ENCODE data around the gene MRFAP1L1.
A peak's percentile ranks its signal among the peaks of the same experiment; 100 is the strongest.

The MRFAP1L1 gene

DNA sequence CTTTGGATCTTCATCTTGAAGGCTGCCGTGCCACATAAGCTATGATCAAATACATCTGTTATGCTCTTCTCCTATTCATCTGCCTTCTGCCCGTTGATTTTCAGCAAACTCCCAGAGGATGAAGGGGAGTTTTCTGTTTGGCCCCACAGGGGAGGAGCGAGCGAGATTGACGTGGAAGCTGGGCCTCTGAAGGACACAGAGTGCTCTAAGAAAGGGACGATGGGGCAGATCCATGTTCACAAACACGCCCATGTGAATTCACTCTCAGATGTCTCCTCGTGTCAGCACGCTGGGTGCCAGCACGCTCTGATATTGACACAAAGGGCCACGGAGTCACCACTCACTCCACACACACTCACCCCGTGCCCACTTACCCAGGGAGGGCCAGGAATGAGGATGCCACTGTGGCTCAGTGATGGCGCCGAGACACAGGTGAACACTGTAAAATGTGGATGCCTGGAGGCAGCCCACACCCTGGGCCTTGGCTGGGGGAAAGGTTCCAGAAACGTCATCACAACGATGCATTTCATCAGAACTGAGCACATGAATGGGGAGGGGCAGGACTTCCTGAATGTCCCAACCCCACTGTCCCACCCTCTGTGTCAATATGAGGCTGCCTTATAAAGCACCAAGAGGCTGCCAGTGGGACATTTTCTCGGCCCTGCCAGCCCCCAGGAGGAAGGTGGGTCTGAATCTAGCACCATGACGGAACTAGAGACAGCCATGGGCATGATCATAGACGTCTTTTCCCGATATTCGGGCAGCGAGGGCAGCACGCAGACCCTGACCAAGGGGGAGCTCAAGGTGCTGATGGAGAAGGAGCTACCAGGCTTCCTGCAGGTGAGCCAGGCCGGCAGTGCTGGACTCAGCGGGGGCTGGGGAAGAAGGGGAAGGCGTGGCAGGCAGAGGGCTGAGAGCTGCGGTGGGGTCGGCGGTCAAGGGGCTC is 16.2 kb downstream of the MRFAP1L1 start, which contains the start of gene S100P:
S100P (plus strand) TSS at position 648 of the 946 bp plus-strand sequence; CDS start at position 703, 55 bp downstream.
- Histone ChIP-seq H3K27me3 (ENCODE audit: control insufficient read depth, insufficient read depth, low read length) (no peaks in the 10 kb centered on the region), H3K36me3 (ENCODE audit: insufficient read depth, low read length) (no peaks in the 10 kb centered on the region), H3K4me2 (ENCODE audit: low read length) (no peak within 1 kb of the TSS), H3K9ac (ENCODE audit: low read depth, low read length) (no peak within 1 kb of the TSS), H3K4me1 (ENCODE audit: control insufficient read depth, insufficient read depth, low read length) (peaks cover 15% of the 10 kb centered on the region), H3K4me3 (ENCODE audit: low read length) (no peak within 1 kb of the TSS), H3K9me3 (replicated peaks; ENCODE audit: low read length) (no peaks in the 10 kb centered on the region)

DNA sequence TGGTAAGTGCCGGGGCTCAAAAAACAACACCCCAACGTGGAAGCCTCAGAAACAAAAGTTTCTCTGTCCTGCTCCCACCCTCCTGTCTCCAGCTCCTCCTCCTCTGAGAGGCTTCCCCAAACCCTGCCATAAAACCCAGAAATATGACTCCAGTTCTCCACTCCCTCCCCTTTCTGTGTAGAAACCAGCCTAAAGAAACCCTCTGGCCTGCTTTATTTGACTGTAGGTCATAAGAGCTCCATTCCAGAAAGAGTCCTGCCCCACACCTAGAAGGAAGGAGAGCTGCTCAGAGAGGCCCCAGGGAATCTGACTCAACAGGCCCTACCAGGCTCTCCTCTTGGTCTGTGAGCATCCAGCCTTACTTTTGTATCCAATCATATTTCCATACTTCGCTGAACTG is 16.9 kb downstream of the MRFAP1L1 start:
- H3K4me2 ChIP-seq (ENCODE audit: low read length): no peak overlapping the region
- peaks cover 17% of the 10 kb centered on the region for H3K4me1 ChIP-seq (ENCODE audit: control insufficient read depth, insufficient read depth, low read length)
- H3K36me3 ChIP-seq (ENCODE audit: insufficient read depth, low read length): no peaks in the 10 kb centered on the region
- H3K9me3 ChIP-seq (replicated peaks; ENCODE audit: low read length): no peaks in the 10 kb centered on the region
- H3K27me3 ChIP-seq (ENCODE audit: control insufficient read depth, insufficient read depth, low read length): no peaks in the 10 kb centered on the region
- no peak overlapping the region for H3K9ac ChIP-seq (ENCODE audit: low read depth, low read length)
- no peak overlapping the region for H3K4me3 ChIP-seq (ENCODE audit: low read length)

- no peak overlapping the region for H3K9ac ChIP-seq (ENCODE audit: low read depth, low read length)
- no peaks in the 10 kb centered on the region for H3K36me3 ChIP-seq (ENCODE audit: insufficient read depth, low read length)
- peaks cover 17% of the 10 kb centered on the region for H3K4me1 ChIP-seq (ENCODE audit: control insufficient read depth, insufficient read depth, low read length)
- no peak overlapping the region for H3K4me3 ChIP-seq (ENCODE audit: low read length)
- no peak overlapping the region for H3K4me2 ChIP-seq (ENCODE audit: low read length)
- H3K27me3 ChIP-seq (ENCODE audit: control insufficient read depth, insufficient read depth, low read length): no peaks in the 10 kb centered on the region
- H3K9me3 ChIP-seq (replicated peaks; ENCODE audit: low read length): no peaks in the 10 kb centered on the region
Observed at GRCh38 chr4:6692379-6692778, 17.3 kb downstream of the MRFAP1L1 start.

GRCh38 chr4:6689506-6689960 is 20.1 kb downstream of the MRFAP1L1 start:
- Histone ChIP-seq H3K9ac (ENCODE audit: low read depth, low read length) (peak overlapping the region; percentile 2), H3K36me3 (ENCODE audit: insufficient read depth, low read length) (no peaks in the 10 kb centered on the region), H3K9me3 (replicated peaks; ENCODE audit: low read length) (no peaks in the 10 kb centered on the region), H3K27me3 (ENCODE audit: control insufficient read depth, insufficient read depth, low read length) (no peaks in the 10 kb centered on the region), H3K4me3 (ENCODE audit: low read length) (no peak overlapping the region), H3K4me1 (ENCODE audit: control insufficient read depth, insufficient read depth, low read length) (peaks cover 14% of the 10 kb centered on the region), H3K4me2 (ENCODE audit: low read length) (peak overlapping the region; percentile 38)

DNA sequence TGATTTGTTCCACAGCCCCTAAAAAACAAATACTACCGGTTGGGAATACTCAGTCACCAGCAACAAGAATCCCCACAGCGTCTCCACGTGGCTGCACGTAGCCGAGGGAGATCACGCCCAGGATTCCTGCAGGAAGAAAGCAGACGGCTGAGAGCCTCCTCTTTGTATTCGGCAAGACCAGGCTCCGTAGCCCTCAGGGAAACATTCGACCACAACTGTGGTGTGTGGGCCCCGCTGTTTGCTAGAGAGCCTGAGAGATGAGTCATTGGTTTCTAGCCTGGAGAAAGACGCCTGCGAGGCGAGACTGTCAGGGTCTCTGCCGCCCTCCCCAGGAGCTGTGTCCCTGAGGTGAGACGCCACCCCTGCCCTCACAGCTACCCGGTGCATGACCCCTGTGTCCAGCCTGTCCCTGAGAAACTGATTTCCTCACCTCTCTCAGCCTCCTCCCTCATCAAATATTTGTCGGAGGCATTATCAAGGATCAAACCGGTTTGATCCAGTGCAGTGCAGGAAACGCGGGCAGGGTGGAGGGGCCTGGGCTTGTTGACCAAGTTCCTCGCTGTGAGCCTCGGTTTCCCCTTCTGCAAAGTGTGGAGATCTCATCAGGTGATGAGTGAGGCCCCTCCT is 20.7 kb downstream of the MRFAP1L1 start:
- peak overlapping the region; percentile 2 for H3K9ac ChIP-seq (ENCODE audit: low read depth, low read length)
- H3K4me1 ChIP-seq (ENCODE audit: control insufficient read depth, insufficient read depth, low read length): peaks cover 14% of the 10 kb centered on the region
- peak overlapping the region; percentile 9 for H3K4me3 ChIP-seq (ENCODE audit: low read length)
- H3K9me3 ChIP-seq (replicated peaks; ENCODE audit: low read length): no peaks in the 10 kb centered on the region
- no peaks in the 10 kb centered on the region for H3K27me3 ChIP-seq (ENCODE audit: control insufficient read depth, insufficient read depth, low read length)
- no peaks in the 10 kb centered on the region for H3K36me3 ChIP-seq (ENCODE audit: insufficient read depth, low read length)
- H3K4me2 ChIP-seq (ENCODE audit: low read length): peak overlapping the region; percentile 38

- Histone ChIP-seq H3K36me3 (ENCODE audit: insufficient read depth, low read length) (no peaks in the 10 kb centered on the region), H3K4me1 (ENCODE audit: control insufficient read depth, insufficient read depth, low read length) (peaks cover 14% of the 10 kb centered on the region), H3K27me3 (ENCODE audit: control insufficient read depth, insufficient read depth, low read length) (no peaks in the 10 kb centered on the region), H3K9ac (ENCODE audit: low read depth, low read length) (peak overlapping the region; percentile 2), H3K4me3 (ENCODE audit: low read length) (no peak overlapping the region), H3K9me3 (replicated peaks; ENCODE audit: low read length) (no peaks in the 10 kb centered on the region), H3K4me2 (ENCODE audit: low read length) (peak overlapping the region; percentile 38)
Observed at GRCh38 chr4:6687947-6688878, 21.5 kb downstream of the MRFAP1L1 start.

GRCh38 chr4:6686104-6686787 is 23.4 kb downstream of the MRFAP1L1 start:
- Histone ChIP-seq H3K4me1 (ENCODE audit: control insufficient read depth, insufficient read depth, low read length) (peaks cover 14% of the 10 kb centered on the region), H3K4me3 (ENCODE audit: low read length) (no peak overlapping the region), H3K9me3 (replicated peaks; ENCODE audit: low read length) (no peaks in the 10 kb centered on the region), H3K27me3 (ENCODE audit: control insufficient read depth, insufficient read depth, low read length) (no peaks in the 10 kb centered on the region), H3K36me3 (ENCODE audit: insufficient read depth, low read length) (no peaks in the 10 kb centered on the region), H3K4me2 (ENCODE audit: low read length) (no peak overlapping the region), H3K9ac (ENCODE audit: low read depth, low read length) (no peak overlapping the region)

GRCh38 chr4:6684656-6685055 is 25.0 kb downstream of the MRFAP1L1 start:
- Histone ChIP-seq H3K9me3 (replicated peaks; ENCODE audit: low read length) (no peaks in the 10 kb centered on the region), H3K4me3 (ENCODE audit: low read length) (no peak overlapping the region), H3K4me1 (ENCODE audit: control insufficient read depth, insufficient read depth, low read length) (peaks cover 13% of the 10 kb centered on the region), H3K4me2 (ENCODE audit: low read length) (no peak overlapping the region), H3K9ac (ENCODE audit: low read depth, low read length) (no peak overlapping the region), H3K27me3 (ENCODE audit: control insufficient read depth, insufficient read depth, low read length) (no peaks in the 10 kb centered on the region), H3K36me3 (ENCODE audit: insufficient read depth, low read length) (no peaks in the 10 kb centered on the region)

DNA sequence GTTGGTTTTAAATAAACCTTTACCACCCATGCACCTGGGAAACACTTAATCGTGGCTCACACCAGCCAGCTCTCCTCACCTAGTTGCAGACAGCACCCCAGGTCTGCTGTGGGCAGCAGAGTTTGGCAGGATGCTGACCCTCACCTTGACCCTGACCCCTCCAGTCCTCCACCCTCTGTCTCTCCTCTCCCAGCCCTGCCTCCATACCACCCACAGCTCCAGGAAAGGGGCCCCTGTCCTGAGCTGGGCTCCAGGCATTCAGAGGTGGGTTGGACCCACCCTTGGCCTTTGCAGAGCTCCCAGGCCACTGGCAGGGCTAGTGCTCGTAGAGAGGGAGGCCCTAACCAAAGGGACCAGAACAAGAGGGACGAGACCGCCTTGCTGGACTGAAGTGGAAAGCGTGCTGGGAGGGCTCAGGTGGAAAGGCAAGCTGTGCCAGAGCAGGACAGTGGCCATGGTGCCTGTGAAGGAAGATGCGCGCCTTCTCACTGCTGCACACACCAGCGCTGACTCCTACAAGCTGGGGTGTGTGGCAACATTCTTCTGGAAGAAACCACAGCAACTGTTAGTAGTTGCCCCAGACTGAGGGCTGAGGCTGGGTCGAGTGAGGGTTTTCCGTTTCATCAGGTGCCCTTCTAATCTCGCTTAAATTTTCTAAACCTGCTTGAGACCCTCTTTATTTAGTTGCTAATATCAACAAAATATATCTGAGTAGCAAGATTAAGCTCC is 26.6 kb downstream of the MRFAP1L1 start:
- Histone ChIP-seq H3K4me1 (ENCODE audit: control insufficient read depth, insufficient read depth, low read length) (no peaks in the 10 kb centered on the region), H3K9me3 (replicated peaks; ENCODE audit: low read length) (no peaks in the 10 kb centered on the region), H3K4me2 (ENCODE audit: low read length) (no peak overlapping the region), H3K9ac (ENCODE audit: low read depth, low read length) (no peak overlapping the region), H3K4me3 (ENCODE audit: low read length) (no peak overlapping the region), H3K36me3 (ENCODE audit: insufficient read depth, low read length) (no peaks in the 10 kb centered on the region), H3K27me3 (ENCODE audit: control insufficient read depth, insufficient read depth, low read length) (no peaks in the 10 kb centered on the region)

DNA sequence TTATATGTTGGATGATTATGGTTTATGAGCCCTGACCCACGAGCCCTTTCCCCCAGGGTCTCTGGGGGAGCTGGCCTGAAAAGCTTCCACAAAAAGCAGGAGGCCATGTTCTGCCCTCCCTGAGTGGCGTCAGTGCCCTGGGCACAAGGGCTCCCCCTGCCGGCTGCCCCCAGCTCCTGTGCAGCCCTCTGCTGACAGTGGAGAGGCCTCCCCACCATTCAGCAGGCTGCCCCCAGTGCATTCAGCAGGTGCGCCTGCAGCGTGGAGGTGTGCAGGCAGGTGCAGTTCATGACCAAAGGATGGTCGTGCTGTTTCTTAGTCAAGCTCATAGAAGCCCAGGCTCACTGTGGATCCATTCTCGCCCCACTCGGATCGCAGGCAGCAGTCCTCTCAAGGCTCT is 28.5 kb downstream of the MRFAP1L1 start:
- no peak overlapping the region for H3K9ac ChIP-seq (ENCODE audit: low read depth, low read length)
- peaks cover 2% of the 10 kb centered on the region for H3K4me1 ChIP-seq (ENCODE audit: control insufficient read depth, insufficient read depth, low read length)
- no peak overlapping the region for H3K4me2 ChIP-seq (ENCODE audit: low read length)
- no peak overlapping the region for H3K4me3 ChIP-seq (ENCODE audit: low read length)
- H3K9me3 ChIP-seq (replicated peaks; ENCODE audit: low read length): no peaks in the 10 kb centered on the region
- H3K27me3 ChIP-seq (ENCODE audit: control insufficient read depth, insufficient read depth, low read length): no peaks in the 10 kb centered on the region
- peaks cover 3% of the 10 kb centered on the region for H3K36me3 ChIP-seq (ENCODE audit: insufficient read depth, low read length)

Data from skeletal muscle satellite cell (primary cell).